ENCODE data around the gene HSPB7. TPM values are rescaled to one million over a fixed set of nuclear protein-coding genes. Genes with fewer than 3 reads are reported as not detected.
"Not testable (repeated sequence)": the region's sequence is repeated elsewhere in the genome, so short reads cannot be mapped to it uniquely, and the experiment has no call there.

Gene HSPB7
- total RNA-seq, 6 experiments from 2014 or later = 0.54 to 2.0 (median 1.2) TPM

DNA sequence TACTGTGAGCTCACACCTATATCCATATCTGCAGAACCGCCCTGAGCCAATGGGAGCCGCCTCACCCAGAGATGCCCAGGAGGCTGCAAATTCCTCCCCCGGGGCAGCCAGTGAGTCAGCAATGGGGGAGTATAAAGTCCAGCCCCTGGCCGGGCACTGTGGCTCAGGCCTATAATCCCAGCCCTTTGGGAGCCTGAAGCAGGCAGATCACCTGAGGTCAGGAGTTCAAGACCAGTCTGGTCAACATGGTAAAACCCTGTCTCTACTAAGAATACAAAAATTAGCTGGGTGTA is 20.7 kb upstream of the HSPB7 start:
- 75% methylated on average over 4 of the region's 4 CpGs for WGBS (ENCODE audit: insufficient coverage, low coverage, low lambda C conversion rate, missing lambda C conversion rate)
- no peak for TF ChIP-seq POLR2A (IDR thresholded peaks at IDR 0.05)
- TF ChIP-seq, protein P1, sequence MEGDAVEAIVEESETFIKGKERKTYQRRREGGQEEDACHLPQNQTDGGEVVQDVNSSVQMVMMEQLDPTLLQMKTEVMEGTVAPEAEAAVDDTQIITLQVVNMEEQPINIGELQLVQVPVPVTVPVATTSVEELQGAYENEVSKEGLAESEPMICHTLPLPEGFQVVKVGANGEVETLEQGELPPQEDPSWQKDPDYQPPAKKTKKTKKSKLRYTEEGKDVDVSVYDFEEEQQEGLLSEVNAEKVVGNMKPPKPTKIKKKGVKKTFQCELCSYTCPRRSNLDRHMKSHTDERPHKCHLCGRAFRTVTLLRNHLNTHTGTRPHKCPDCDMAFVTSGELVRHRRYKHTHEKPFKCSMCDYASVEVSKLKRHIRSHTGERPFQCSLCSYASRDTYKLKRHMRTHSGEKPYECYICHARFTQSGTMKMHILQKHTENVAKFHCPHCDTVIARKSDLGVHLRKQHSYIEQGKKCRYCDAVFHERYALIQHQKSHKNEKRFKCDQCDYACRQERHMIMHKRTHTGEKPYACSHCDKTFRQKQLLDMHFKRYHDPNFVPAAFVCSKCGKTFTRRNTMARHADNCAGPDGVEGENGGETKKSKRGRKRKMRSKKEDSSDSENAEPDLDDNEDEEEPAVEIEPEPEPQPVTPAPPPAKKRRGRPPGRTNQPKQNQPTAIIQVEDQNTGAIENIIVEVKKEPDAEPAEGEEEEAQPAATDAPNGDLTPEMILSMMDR (IDR thresholded peaks at IDR 0.05) = no peak
- H3K9me3 ChIP-seq = no peaks in the 10 kb centered on the region
- no peaks in the 10 kb centered on the region for H3K27me3 ChIP-seq
- no peaks in the 10 kb centered on the region for H3K36me3 ChIP-seq
- H3K4me1 ChIP-seq = no peaks in the 10 kb centered on the region
- no peak overlapping the region for H3K4me3 ChIP-seq
- DNase-seq = no peak
- peak in 1 of 4 donors; percentile 49 for ATAC-seq
- H3K27ac ChIP-seq = no peak overlapping the region
- intact Hi-C loops (cut with DNase I) = no loop called here

DNA sequence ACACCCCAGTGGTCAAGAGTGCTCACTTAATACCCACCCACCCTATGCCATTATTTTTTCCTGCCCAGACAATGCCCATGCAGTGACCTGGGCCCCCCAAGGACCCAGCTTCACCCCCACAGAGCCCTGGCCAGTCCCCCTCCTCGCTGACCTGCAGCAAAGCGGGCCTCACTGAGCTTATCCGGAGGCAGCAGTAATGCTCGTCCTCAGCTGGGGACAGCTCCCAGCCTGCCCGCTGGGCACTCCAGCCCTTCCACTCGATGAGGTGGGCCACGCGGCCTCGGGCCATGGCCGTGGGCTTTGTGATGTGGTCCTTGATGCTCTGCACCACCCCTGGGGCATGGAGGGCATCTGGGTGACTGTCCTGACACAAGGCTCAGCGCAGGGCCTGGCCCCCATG is 18.6 kb upstream of the HSPB7 start:
- intact Hi-C loops (cut with DNase I); ATAC-seq: not testable (repeated sequence)
- no CpG with 5 or more reads among the region's 11 CpGs for WGBS (ENCODE audit: insufficient coverage, low coverage, low lambda C conversion rate, missing lambda C conversion rate)

DNA sequence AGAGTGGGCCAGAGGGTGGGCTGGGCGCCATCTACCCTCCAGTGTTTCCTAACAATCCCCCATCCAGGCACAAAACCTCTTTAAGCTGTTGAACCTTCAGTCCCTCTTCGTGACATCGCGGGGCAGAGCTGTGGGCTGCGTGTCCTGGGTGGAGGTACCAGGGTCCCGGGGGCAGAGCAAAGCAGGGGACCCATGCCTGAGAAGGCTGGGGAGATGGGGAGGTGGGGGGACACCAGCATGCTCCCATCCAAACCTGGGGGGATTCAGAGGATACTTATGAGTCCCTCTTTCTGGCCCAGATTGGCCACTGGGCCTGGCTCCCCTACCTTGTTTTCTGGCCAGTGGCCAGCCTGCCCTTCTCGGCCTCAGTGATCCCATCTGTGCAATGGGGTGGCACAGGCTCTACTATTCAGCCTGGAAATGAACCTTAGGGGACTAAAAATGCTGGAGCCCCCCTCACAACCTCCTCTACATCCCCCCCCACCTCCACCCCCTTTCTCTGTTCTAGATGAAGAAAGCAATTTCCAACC is 15.3 kb upstream of the HSPB7 start:
- H3K4me3 ChIP-seq; H3K4me1 ChIP-seq; H3K27ac ChIP-seq; H3K27me3 ChIP-seq; intact Hi-C loops (cut with DNase I); H3K9me3 ChIP-seq; ATAC-seq; H3K36me3 ChIP-seq; DNase-seq: not testable (repeated sequence)
- 58% methylated on average over 6 of the region's 7 CpGs for WGBS (ENCODE audit: insufficient coverage, low coverage, low lambda C conversion rate, missing lambda C conversion rate)

More for the DNA sequence above, 18.6 kb upstream of the HSPB7 start:
- H3K27me3 ChIP-seq, H3K4me1 ChIP-seq, DNase-seq, H3K4me3 ChIP-seq, H3K27ac ChIP-seq, H3K9me3 ChIP-seq, H3K36me3 ChIP-seq: not testable (repeated sequence)

DNA sequence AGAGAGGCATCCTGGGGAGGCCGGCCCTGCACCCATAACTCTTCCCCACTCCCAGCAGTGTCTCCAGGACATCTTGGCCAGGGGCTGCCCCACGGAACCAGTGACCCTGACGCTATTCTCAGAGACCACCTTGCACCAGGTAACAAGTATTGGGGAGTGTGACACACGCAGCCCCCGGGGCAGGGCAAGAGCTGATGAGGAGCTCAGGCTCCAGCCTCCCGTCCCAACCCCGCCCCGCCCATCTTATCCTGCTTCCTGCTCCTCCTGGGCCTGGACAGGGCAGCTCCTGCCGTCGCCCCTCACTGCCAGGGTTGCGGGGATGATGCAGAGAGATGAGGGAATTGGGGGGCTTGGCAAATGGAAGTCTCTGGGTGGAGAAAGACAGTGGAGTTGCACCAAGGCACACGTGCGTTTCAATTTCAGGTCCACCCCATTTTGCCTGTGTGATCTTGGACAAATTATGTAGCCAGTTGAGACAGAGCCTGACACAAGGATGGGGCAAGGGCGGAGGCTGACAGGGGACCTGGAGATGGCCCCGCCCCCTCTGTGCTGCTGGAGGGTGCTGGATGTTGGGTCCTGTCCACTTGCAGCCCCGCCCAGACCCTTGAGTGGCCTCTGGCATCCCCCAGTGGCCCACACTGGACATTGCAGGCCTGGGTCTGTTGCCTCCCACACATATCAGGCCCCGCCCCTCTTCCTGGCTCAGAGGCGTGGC is 14.7 kb upstream of the HSPB7 start:
- ATAC-seq = peak; percentile 92 to 98 (median 97)
- intact Hi-C loops (cut with DNase I) = no loop called here
- no peaks in the 10 kb centered on the region for H3K9me3 ChIP-seq

DNA sequence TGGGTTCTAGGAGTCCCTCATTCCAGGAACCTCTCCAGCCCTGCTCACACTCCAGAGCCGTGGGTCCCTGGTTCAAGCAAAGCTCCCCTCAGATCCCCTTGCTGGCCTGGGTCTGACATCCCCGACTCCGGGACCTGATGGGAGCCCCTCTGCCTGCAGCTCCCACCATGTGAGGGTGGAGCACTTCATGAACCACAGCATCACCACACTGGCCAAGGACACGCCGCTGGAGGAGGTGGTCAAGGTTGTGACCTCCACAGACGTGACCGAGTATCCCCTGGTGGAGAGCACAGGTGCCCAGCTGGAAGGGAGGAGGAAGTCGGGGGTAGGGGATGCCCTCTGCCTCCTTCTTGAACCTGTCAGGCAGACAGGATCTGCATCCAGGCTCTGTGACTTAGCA is 13.7 kb upstream of the HSPB7 start:
- no peaks in the 10 kb centered on the region for H3K9me3 ChIP-seq
- TF ChIP-seq, protein P1 (IDR thresholded peaks at IDR 0.05) = no peak
- TF ChIP-seq POLR2A (IDR thresholded peaks at IDR 0.05) = no peak
- DNase-seq (no peak), ATAC-seq (no peak)
- no peaks in the 10 kb centered on the region for H3K27me3 ChIP-seq
- H3K4me1 ChIP-seq = peaks cover 0 to 3% (median 0%) of the 10 kb centered on the region in 4 donors
- no peak overlapping the region for H3K27ac ChIP-seq
- H3K36me3 ChIP-seq = no peaks in the 10 kb centered on the region
- H3K4me3 ChIP-seq = no peak overlapping the region
- intact Hi-C loops (cut with DNase I) = no loop called here
- WGBS (ENCODE audit: insufficient coverage, low coverage, low lambda C conversion rate, missing lambda C conversion rate) = 73% methylated on average over 2 of the region's 8 CpGs

More for the DNA sequence above, 14.7 kb upstream of the HSPB7 start:
- no peak overlapping the region for H3K27ac ChIP-seq
- H3K4me1 ChIP-seq = no peaks in the 10 kb centered on the region
- no peak overlapping the region for H3K4me3 ChIP-seq
- H3K27me3 ChIP-seq = no peaks in the 10 kb centered on the region
- TF ChIP-seq POLR2A (IDR thresholded peaks at IDR 0.05) = no peak
- TF ChIP-seq, protein P1 (IDR thresholded peaks at IDR 0.05) = peak; percentile 92 to 99 (median 94)
- 18% methylated on average over 3 of the region's 18 CpGs for WGBS (ENCODE audit: insufficient coverage, low coverage, low lambda C conversion rate, missing lambda C conversion rate)
- H3K36me3 ChIP-seq = no peaks in the 10 kb centered on the region
- peak; percentile 82 to 86 (median 83) for DNase-seq
